Measurements from ENCODE around the gene KLHDC8B.

DNA sequence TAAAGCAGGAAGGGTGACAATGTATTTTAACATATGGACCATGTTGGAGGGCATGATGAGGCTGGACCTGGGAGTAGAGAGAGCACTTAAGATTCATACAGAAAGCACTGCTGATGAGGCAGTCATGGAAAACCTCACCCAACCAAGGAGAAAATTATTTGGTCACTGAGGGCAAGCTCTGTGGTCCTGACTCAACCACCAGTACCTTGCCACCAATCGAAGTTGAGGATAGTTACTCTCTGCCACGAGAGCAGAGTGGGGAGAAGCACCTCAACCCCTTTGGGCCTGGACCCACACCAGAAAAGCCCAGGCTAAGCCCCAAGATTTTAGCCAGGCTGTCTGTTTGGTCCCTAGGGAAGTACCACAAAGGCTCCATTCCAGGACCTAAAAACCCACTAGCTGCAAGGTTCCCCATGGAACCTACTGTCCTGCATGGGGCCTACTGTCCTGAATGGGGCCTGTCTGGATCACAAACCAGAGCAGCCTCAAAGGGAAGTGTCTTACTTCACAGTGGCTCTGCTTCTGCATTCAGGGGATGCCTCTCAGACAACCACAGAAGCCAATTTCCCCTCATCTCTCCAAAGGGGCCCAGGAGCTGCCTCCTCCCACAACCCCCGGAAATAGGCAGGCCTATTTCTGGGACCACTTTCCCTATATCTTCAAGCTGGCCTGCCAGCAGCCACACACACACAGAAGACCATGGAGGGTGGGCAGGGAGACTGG, 9.4 kb upstream of the KLHDC8B start:
- TF ChIP-seq, protein P1, sequence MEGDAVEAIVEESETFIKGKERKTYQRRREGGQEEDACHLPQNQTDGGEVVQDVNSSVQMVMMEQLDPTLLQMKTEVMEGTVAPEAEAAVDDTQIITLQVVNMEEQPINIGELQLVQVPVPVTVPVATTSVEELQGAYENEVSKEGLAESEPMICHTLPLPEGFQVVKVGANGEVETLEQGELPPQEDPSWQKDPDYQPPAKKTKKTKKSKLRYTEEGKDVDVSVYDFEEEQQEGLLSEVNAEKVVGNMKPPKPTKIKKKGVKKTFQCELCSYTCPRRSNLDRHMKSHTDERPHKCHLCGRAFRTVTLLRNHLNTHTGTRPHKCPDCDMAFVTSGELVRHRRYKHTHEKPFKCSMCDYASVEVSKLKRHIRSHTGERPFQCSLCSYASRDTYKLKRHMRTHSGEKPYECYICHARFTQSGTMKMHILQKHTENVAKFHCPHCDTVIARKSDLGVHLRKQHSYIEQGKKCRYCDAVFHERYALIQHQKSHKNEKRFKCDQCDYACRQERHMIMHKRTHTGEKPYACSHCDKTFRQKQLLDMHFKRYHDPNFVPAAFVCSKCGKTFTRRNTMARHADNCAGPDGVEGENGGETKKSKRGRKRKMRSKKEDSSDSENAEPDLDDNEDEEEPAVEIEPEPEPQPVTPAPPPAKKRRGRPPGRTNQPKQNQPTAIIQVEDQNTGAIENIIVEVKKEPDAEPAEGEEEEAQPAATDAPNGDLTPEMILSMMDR (IDR thresholded peaks at IDR 0.05): no peak
- no peak for TF ChIP-seq POLR2AphosphoS5 (IDR thresholded peaks at IDR 0.05)
